Globus pallidus (tissue), 1 donor: ENCODE results near the gene BBX.

ENCODE experiments used
- DNase-seq: peaks from one replicate; pipeline ENCODE4 v3.0.0-alpha.2; 2015; ENCODE audit warnings: low spot score

Gene BBX

GRCh38 chr3:107845380-107846278 is 322.9 kb downstream of the BBX start:
- DNase-seq, result no peak

GRCh38 chr3:107846279-107846852 is 323.6 kb downstream of the BBX start:
- peak; percentile 77 for DNase-seq

- DNase-seq, result no peak
Measured at GRCh38 chr3:107847791-107848190, 325.0 kb downstream of the BBX start.

GRCh38 chr3:107848351-107848915 is 325.7 kb downstream of the BBX start:
- DNase-seq, result no peak

GRCh38 chr3:107850681-107851080 is 327.9 kb downstream of the BBX start:
- DNase-seq, result no peak

- no peak for DNase-seq
Measured at GRCh38 chr3:107853821-107854220, 331.1 kb downstream of the BBX start.

- no peak for DNase-seq
Measured at GRCh38 chr3:107854733-107855132, 332.0 kb downstream of the BBX start.

GRCh38 chr3:107855710-107856109 is 332.9 kb downstream of the BBX start:
- no peak for DNase-seq

GRCh38 chr3:107857854-107858253 is 335.1 kb downstream of the BBX start:
- DNase-seq, result no peak

- no peak for DNase-seq
Measured at GRCh38 chr3:107858876-107859275, 336.1 kb downstream of the BBX start.
